Occipital lobe (tissue), 2 donors: ENCODE measurements around the gene VARS1. TPM values are rescaled to one million over a fixed set of nuclear protein-coding genes. Genes with fewer than 3 reads are reported as not detected.
"Not testable (repeated sequence)": the region's sequence is repeated elsewhere in the genome, so short reads cannot be mapped to it uniquely, and the experiment has no call there.

ENCODE experiments used
- DNase-seq: peaks from one replicate; lab custom pipeline; 2025; lab: John Stamatoyannopoulos, UW
- total RNA-seq: library from RNA; depleted of rRNA; stranded (reverse); fragments of >200 nt; gene quantifications from one replicate; pipeline ENCODE4 v1.2.3, GENCODE V29; 2014

VARS1 gene
- total RNA-seq, 1 donor from 2014 or later: 25.6 TPM

DNA sequence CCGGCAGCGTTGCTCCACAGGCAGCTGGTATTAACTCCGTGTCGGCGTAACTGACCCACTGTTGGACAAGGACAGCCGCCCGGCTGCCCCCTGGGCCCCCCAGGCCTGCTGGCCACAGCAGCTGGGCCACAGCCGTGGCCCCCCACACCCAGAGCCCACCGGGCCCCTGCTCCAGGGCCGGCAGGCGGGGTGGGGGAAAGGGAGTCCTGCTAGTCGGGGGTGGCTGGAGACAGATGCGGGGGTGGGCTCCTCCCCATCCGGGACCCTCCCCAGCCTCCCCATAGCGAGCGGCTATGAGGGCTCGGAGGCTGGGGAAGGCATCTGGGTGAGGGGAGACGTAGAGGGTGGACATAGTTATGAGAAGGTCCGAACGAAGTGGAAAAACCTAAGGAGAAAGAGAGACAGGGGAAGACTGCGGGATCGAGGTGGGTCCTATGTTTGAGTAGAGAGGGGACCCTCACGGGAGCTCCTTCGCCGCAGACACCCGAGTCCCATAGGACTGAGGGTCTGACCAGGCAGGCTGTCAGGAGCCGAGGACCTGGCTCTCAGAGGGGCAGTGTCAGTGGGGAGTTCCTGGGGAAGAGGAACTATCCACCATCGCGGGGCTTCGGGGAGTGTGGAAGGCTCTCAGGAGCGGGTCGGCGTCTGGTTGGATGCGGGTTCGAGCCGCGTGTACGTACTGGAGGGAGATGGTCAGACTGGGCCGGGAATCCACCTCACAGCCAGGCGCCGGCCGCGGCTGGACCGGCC is 511 bp downstream of the VARS1 start:
- DNase-seq: no peak

DNA sequence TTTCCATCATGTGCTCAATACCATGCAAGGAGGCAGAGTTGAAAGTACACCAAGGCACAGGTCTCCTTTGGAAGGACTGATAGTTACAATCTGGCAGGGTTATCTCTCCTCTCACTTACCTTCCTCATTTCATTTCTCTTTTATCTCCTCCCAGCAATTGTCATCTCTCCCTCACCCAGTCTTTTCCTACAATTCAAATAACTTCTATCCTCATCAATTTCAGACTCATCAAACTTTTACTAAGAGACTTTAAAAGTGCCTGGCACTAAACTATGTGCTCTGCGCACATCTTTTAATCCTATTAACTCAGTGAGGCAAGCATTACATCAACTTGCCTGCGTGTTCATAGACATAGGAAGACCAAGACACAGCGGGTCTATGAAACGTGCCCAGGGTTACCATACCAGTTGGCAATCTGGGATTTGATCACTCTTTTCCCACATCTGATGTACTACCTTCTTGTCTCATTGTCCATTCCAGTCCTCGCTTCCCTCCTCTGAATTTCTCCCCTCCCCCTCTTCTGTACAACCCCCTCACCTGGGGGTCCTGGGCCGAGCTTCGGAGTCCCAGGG is 1.2 kb downstream of the VARS1 start:
- DNase-seq: no peak

- not testable (repeated sequence) for DNase-seq
Measured at GRCh38 chr6:31793927-31794245, 1.7 kb downstream of the VARS1 start.

- no peak for DNase-seq
Measured at GRCh38 chr6:31792761-31793171, 2.8 kb downstream of the VARS1 start.

- no peak for DNase-seq
Measured at GRCh38 chr6:31792090-31792374, 3.5 kb downstream of the VARS1 start.

DNA sequence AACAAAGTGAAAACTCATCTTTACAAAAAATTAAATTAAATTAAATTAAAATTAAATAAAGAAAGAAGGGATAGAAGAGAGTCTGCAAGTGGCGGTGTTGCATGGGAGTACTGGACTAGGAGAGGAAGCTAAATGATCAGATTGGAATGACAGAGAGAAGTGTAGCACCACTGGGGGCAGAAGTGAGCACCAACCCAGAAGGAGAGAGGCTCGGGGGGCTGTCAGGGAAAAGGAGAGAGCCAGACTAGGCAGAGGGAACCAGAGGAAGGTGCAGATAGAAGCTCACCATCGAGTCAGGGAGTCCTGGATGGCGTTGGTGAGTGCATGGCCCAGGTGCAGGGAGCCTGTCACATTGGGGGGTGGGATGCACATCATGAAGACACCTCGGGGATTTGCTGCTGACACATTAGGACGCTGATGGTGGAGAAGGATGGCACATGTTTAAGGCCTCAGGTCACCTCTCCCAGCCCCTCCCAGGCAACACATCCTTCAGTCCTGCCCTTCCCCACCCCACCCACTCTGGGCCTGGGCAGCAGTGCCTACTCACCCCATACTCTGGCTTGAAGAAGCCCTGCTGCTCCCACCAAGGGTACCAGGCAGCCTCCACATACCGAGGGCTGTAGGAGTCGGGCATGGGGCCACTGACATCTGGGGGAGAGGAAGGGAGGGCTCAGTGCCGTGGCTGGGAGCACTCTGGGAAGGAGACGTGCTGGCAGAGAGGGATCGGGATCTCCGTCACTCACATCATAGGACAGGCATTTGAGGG is 4.0 kb downstream of the VARS1 start:
- DNase-seq: no peak

- no peak for DNase-seq
Measured at GRCh38 chr6:31785475-31785874, 10.1 kb downstream of the VARS1 start.

GRCh38 chr6:31784098-31784925 is 11.2 kb downstream of the VARS1 start:
- DNase-seq: no peak

GRCh38 chr6:31782126-31782855 is 13.3 kb downstream of the VARS1 start:
- no peak for DNase-seq

DNA sequence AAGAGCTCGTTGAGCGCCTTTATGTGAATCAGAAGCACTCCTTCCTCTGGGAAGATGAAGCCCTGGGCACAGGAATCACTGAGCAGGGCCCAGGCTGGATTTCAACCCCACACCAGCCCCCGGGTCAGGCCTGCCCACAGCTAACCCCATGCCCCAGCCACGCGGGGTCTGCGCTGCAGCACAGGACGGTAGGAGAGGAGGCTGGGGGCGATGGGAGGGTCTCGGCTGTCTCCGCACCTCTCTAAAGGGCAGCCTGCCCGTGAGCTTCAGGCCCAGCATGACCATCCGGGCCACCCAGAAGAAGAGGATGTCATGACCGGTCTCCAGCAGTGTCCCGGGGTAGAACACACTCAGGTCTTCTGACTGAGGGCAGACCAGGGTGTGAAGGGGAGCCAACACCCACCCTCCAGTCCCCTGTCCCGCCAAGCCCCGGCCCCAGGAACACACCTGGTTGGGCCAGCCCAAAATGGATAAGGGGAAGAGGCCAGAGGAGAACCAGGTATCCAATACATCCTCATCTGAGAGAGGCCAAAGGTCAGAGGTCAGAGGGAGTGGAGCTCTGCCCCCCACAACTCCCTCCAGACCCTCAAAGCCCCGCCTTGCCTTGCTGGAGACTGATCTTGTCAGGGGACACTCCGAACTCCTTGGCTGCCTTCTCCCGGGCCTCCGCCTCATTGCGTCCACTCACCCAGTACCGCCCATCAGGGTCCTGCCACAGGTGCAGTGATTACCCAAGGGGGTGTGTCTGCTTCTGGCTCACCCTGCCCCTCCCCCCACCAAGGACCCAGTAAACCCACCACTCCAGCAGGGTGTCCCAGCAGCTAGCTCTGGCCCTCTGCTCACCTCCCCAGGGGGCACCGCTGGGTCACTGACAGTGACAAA is 14.1 kb downstream of the VARS1 start:
- DNase-seq: no peak

DNA sequence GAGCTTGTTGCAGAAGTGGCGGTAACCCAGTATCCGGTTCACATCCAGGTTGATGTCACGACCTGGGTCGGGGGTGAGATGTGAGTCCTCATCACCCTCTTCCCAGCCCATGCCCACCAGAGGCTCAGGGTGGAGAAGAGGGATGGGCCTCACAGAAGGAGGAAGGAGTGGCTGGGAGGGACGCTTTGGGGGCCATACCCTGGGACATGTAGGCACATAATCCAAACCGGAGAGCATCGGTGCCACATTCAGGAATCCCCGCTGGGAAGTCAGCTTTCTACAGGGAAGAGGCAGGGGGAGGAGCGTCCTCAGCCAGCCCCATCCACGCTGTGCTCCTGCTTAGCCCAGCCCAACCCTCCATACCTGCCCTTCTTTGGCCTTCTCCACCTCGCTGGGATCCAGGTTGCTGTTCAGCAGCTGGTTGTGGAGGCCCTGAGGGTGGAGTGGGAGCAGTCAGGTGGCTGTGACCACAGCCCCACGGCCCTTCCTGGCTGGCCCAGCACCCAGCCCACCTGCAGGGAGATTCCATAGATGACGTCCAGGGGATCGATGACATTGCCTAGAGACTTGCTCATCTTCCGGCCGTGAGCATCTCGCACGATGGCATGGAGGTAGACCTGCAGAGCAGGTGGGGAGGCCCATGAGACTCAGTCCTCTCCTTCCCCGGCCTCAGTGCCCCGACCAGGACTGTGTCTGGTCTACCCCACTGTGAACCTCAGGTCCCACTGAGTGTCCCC is 14.9 kb downstream of the VARS1 start:
- DNase-seq: no peak

- no peak for DNase-seq
Measured at GRCh38 chr6:31779908-31780307, 15.6 kb downstream of the VARS1 start.

- no peak for DNase-seq
Measured at GRCh38 chr6:31778999-31779885, 16.3 kb downstream of the VARS1 start.

- no peak for DNase-seq
Measured at GRCh38 chr6:31778193-31778592, 17.4 kb downstream of the VARS1 start.

- no peak for DNase-seq
Measured at GRCh38 chr6:31777667-31778050, 17.9 kb downstream of the VARS1 start.

GRCh38 chr6:31776989-31777666 is 18.4 kb downstream of the VARS1 start, which contains the start of gene VWA7:
Gene VWA7 (minus strand): TSS chr6:31777328. CDS start chr6:31776779, 549 bp downstream.
- DNase-seq: peak; percentile 50

- DNase-seq: no peak
Measured at GRCh38 chr6:31776485-31776988, 19.0 kb downstream of the VARS1 start.
